22Rv1 (cell line): Measurements from ENCODE around the gene ULK4.
"Not testable (repeated sequence)": the region's sequence is repeated elsewhere in the genome, so short reads cannot be mapped to it uniquely, and the experiment has no call there.

ENCODE experiments used
- H3K27ac ChIP-seq: fragments of 450-650 bp; 2 replicates; pipeline ENCODE4 v1.5.1; 2017
- CTCF ChIP-seq: fragments of 450-650 bp; IDR thresholded peaks from 2 replicates; pipeline ENCODE4 v1.5.1; 2017; ENCODE audit warnings: mild to moderate bottlenecking
- ZFX ChIP-seq: fragments of 450-650 bp; IDR thresholded peaks from 2 replicates; pipeline ENCODE4 v1.6.1; 2017; ENCODE audit warnings: antibody characterized with exemption, borderline replicate concordance

The ULK4 gene

DNA sequence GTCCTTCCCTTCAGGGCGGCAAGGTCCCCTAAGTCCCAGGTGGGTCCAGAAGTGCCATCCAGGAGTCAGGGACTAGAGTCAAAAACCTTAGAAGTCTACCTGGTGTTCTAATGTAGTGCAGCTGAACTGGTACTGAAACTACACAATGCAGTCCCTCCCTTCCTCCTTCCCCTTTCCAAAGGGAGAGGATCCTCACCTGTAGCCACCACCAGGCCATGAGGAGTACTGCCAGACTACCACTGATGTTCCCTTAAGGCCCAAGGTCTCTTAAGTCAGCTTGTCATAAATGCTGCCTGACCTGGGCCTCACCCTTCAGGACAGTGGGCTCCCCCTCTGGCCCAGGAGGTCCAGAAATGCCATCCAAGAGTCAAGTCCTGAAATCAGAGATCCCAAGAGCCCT is 98.9 kb downstream of the ULK4 start:
- no peak for TF ChIP-seq ZFX
- TF ChIP-seq CTCF: peak; percentile 23
- H3K27ac ChIP-seq: no peak overlapping the region

GRCh38 chr3:41860489-41860888 is 101.4 kb downstream of the ULK4 start:
- not testable (repeated sequence) for H3K27ac ChIP-seq

GRCh38 chr3:41854956-41855355 is 106.9 kb downstream of the ULK4 start:
- TF ChIP-seq CTCF (no peak), ZFX (no peak)

DNA sequence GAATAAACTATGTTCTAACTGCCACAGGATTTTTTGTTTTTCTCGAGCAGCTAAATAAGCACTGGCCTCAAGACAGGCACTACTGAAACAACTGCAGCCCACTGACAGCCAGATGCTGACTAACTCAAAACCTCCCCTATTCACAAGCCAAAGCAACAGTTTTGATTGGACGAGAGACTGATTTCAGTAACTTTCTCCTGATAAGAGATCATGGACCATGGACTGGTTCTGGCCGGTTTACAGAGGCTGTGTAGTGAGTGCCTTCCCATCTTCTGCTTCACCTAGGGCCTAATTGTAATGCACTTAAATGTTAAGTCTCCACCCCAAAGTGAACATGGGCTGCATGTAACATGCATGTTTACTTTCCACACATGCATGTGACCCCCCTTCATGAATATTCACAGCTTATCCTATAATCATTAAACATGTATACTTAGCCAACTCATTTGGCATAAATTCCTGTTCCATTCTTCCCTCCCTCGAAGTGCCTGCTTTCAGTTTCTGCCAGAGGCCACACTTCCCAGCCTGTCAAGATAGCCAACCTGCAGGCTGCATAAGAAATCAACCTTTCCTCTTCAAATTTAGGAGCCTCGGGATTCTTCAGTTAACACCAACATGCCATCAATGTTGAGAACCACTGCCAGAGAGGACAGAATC is 108.2 kb downstream of the ULK4 start:
- no peak overlapping the region for H3K27ac ChIP-seq
- TF ChIP-seq ZFX: no peak

More at GRCh38 chr3:41854956-41855355, 106.9 kb downstream of the ULK4 start:
- H3K27ac ChIP-seq: no peak overlapping the region

GRCh38 chr3:41848753-41849574 is 112.9 kb downstream of the ULK4 start:
- TF ChIP-seq ZFX: no peak
- TF ChIP-seq CTCF: no peak
- H3K27ac ChIP-seq: no peak overlapping the region

GRCh38 chr3:41847679-41848078 is 114.2 kb downstream of the ULK4 start:
- H3K27ac ChIP-seq: no peak overlapping the region
- TF ChIP-seq CTCF (no peak), ZFX (no peak)

GRCh38 chr3:41846850-41847249 is 115.1 kb downstream of the ULK4 start:
- no peak overlapping the region for H3K27ac ChIP-seq
- no peak for TF ChIP-seq ZFX
- no peak for TF ChIP-seq CTCF

GRCh38 chr3:41845826-41846225 is 116.1 kb downstream of the ULK4 start:
- no peak overlapping the region for H3K27ac ChIP-seq

GRCh38 chr3:41844256-41844655 is 117.6 kb downstream of the ULK4 start:
- not testable (repeated sequence) for H3K27ac ChIP-seq

More at GRCh38 chr3:41845826-41846225, 116.1 kb downstream of the ULK4 start:
- no peak for TF ChIP-seq ZFX
- no peak for TF ChIP-seq CTCF

- not testable (repeated sequence) for H3K27ac ChIP-seq
These were observed 120.8 kb downstream of the ULK4 start for GRCh38 chr3:41840936-41841668.
